HPDE6-E6E7 (cell line): ENCODE results near the gene CD99.
"Not testable (repeated sequence)": the region's sequence is repeated elsewhere in the genome, so short reads cannot be mapped to it uniquely, and the experiment has no call there.

Source experiments
- DNase-seq: peaks from one replicate; pipeline ENCODE4 v3.0.0; 2011; ENCODE audit warnings: missing footprints; ENCODE audit errors: extremely low spot score

CD99 gene

GRCh38 chrX:2675657-2676200, 15.4 kb upstream of the CD99 start:
- DNase-seq, result not testable (repeated sequence)

GRCh38 chrX:2676794-2677675, 14.1 kb upstream of the CD99 start:
- peak; percentile 17 for DNase-seq

GRCh38 chrX:2677764-2678163, 13.3 kb upstream of the CD99 start:
- DNase-seq, result peak; percentile 82

- DNase-seq, result no peak
Observed at GRCh38 chrX:2678583-2678982, 12.5 kb upstream of the CD99 start.

GRCh38 chrX:2679534-2680485, 11.3 kb upstream of the CD99 start:
- no peak for DNase-seq

GRCh38 chrX:2680486-2681348, 10.4 kb upstream of the CD99 start:
- DNase-seq, result no peak

GRCh38 chrX:2682565-2683177, 8.4 kb upstream of the CD99 start:
- DNase-seq, result no peak

- DNase-seq, result no peak
Observed at GRCh38 chrX:2684256-2684655, 6.8 kb upstream of the CD99 start.

- DNase-seq, result no peak
Observed at GRCh38 chrX:2685886-2686285, 5.2 kb upstream of the CD99 start.

- no peak for DNase-seq
Observed at GRCh38 chrX:2689773-2690666, 1.1 kb upstream of the CD99 start.

- DNase-seq, result no peak
Observed at GRCh38 chrX:2691543-2692220, 587 bp downstream of the CD99 start.

- no peak for DNase-seq
Observed at GRCh38 chrX:2692221-2693112, 1.4 kb downstream of the CD99 start.

- DNase-seq, result no peak
Observed at GRCh38 chrX:2693113-2694002, 2.3 kb downstream of the CD99 start.

- no peak for DNase-seq
Observed at GRCh38 chrX:2694914-2695267, 3.8 kb downstream of the CD99 start.

GRCh38 chrX:2696698-2697215, 5.7 kb downstream of the CD99 start:
- DNase-seq, result peak; percentile 37

- DNase-seq, result no peak
Observed at GRCh38 chrX:2697306-2697705, 6.2 kb downstream of the CD99 start.

GRCh38 chrX:2697741-2698299, 6.7 kb downstream of the CD99 start:
- DNase-seq, result no peak
